Subcutaneous abdominal adipose tissue (tissue), 5 donors: Measurements from ENCODE around the gene LGALS9B.
"Not testable (repeated sequence)": the region's sequence is repeated elsewhere in the genome, so short reads cannot be mapped to it uniquely, and the experiment has no call there.

Experiments
- H3K27ac ChIP-seq: one replicate; pipeline ENCODE4 v1.7.0; 2013; ENCODE audit warnings: low read depth, mild to moderate bottlenecking, inconsistent platforms, low read length, moderate library complexity
- H3K27me3 ChIP-seq, 5 donors: one replicate each; pipeline ENCODE4 v1.7.0; 2013; ENCODE audit warnings: low read length in 5 of 5, inconsistent platforms in 1 of 5; ENCODE audit not compliant: control insufficient read depth in 5 of 5, insufficient read depth in 4 of 5
- H3K36me3 ChIP-seq, 5 donors: one replicate each; pipeline ENCODE4 v1.7.0; 2013; ENCODE audit warnings: low read length in 5 of 5; ENCODE audit not compliant: control insufficient read depth in 5 of 5, insufficient read depth in 5 of 5
- H3K4me1 ChIP-seq, 5 donors: one replicate each; pipeline ENCODE4 v1.7.0; 2013; ENCODE audit warnings: low read length in 5 of 5, mild to moderate bottlenecking in 3 of 5, moderate library complexity in 1 of 5; ENCODE audit not compliant: control insufficient read depth in 5 of 5, insufficient read depth in 5 of 5
- H3K4me3 ChIP-seq, 5 donors: one replicate each; pipeline ENCODE4 v1.7.0; 2013; ENCODE audit warnings: low read length in 5 of 5, low read depth in 1 of 5
- H3K9ac ChIP-seq, 5 donors: one replicate each; pipeline ENCODE4 v1.7.0; 2013; ENCODE audit warnings: low read length in 5 of 5, mild to moderate bottlenecking in 4 of 5, moderate library complexity in 3 of 5
- H3K9me3 ChIP-seq, 5 donors: one replicate each; pipeline ENCODE4 v1.7.0; 2013; ENCODE audit warnings: low read length in 5 of 5; ENCODE audit not compliant: control insufficient read depth in 5 of 5
- donor health status: healthy.
- donor health status: healthy.
- donor health status: healthy.
- donor health status: healthy.
- donor health status: healthy.

Gene LGALS9B

DNA sequence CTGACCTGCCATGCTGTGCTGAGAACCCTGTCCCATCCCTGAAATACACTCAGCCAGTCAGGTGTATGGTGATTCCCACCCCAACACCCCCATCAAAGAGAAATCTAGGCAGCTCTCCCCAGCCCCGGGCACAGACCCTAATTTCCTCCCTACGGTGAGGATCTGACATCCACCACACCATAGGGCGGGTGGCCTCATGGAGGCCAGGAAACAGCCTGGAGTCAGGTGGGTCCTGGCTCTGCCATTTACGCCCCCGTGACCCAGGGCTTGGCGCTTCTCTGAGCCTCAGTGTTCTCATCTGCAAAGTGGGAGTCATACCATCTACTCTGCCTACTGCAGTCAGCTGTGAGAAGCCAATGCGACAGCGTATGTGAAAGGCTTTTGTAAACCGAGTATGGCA, 27.4 kb upstream of the LGALS9B start:
- H3K9me3 ChIP-seq, H3K4me3 ChIP-seq, H3K36me3 ChIP-seq, H3K27ac ChIP-seq, H3K9ac ChIP-seq, H3K27me3 ChIP-seq, H3K4me1 ChIP-seq: not testable (repeated sequence)

DNA sequence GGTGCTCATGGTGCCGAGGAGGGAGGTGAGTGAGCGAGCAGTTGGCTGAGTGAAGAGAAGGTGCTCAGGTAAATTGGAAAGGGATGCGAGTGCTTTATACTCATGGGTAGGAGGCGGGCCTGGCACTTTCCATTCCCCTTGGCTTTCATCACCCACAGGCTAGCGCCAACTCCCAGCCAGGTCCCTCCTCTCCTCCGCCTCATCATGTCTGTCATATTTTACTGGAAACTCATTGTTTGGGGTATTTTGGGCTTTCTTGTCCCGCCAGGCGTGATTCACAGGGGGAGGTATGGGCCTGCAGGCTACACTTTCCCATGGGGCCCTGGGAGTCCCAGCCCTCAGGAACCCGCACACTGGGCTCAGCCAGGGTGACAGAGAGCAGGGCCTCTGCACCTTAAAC, 26.8 kb upstream of the LGALS9B start:
- H3K4me3 ChIP-seq, H3K27me3 ChIP-seq, H3K4me1 ChIP-seq, H3K9ac ChIP-seq, H3K27ac ChIP-seq, H3K36me3 ChIP-seq, H3K9me3 ChIP-seq: not testable (repeated sequence)

DNA sequence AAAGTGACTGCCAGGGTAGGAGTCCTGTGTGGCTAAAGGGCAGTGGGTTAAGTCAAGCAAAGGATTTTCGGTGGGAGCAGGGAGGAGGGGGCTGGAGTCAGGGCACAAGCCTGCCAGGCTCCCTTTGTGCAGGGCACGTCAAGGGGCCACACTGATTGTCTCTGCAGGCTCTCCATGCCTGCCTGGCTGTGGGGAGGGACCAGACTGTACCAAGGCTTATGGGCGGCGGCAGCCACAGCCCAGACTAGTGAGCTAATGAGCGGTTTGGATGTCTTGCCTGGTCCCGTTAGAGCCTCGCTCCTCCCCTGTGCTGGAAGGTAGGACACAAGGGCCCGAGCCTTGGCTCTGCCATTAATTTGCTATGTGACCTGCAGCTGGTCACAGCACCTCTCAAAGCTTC, 25.6 kb upstream of the LGALS9B start:
- not testable (repeated sequence) for H3K27me3 ChIP-seq, H3K9me3 ChIP-seq, H3K4me1 ChIP-seq, H3K9ac ChIP-seq, H3K4me3 ChIP-seq, H3K27ac ChIP-seq, H3K36me3 ChIP-seq

DNA sequence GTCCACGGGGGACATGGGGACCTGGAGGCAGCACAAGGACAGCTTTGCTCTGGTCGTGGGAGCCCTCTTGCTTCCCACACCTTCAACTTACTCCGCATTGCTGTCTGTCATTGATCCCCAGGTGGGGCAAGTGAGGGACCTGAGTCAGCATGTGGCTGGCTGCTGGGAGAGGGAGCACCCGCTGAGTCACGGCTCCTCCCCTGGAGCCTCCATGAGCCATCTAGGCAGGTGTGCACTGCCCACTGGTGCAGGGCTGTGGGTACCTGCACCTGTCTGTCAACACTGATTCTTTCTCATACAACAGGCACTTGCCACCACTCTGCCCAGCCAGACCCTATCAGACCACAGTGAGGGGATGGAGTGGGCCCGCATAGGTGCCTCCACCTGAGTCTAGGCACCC, 24.8 kb upstream of the LGALS9B start:
- not testable (repeated sequence) for H3K4me3 ChIP-seq, H3K27ac ChIP-seq, H3K36me3 ChIP-seq, H3K27me3 ChIP-seq, H3K4me1 ChIP-seq, H3K9ac ChIP-seq, H3K9me3 ChIP-seq

DNA sequence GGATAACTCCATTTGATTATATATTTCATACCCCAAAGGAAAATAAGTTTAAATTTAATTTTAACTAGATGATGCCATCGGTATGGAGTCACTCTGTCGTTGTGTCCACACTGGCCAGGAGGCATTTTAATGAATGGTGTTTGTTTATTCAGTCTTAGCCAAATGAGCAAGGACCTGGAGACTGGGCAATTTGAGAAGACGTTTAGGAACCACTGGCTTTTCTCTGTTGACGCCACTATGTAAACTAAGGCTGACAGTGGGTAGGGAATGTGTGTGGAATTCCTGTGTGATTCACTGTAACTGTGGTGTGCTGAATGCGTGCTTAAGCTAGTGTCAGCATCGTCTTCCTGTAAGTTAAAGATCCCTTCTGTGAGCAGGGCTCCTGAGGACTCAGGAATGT, 17.6 kb upstream of the LGALS9B start:
- not testable (repeated sequence) for H3K9ac ChIP-seq, H3K4me3 ChIP-seq, H3K9me3 ChIP-seq, H3K27ac ChIP-seq, H3K36me3 ChIP-seq, H3K4me1 ChIP-seq, H3K27me3 ChIP-seq

DNA sequence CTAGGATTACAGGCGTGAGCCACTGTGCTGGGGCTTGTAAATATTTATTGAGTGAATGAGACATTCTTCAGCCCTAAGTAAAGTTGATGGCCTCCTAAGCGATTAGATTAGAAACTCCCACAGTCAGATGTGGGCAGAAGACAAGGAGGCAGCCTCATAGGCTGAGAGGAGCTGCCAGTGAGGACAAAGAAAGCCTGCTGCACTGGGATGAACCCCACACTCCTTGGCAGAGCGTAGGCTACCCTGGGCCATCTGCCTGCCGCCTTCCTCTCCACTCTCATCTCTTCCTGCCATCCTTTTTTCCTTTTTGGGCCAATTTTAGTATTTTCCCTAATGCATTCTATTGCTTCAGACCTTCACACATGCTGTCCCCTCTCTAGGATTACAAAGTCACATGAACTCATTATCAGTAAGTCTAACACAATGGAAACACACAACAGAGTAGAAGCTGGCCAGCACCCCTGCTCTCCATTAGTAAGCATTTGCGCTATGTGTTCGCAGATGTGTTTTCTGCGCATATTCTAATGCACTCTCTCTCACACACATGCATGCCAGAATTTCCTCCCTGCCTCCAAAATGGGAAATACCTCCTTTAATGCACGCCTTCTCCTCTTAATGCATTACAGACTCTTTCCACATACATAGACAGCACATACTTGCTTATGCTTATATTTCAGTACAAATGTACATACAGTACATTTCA, 12.7 kb upstream of the LGALS9B start:
- not testable (repeated sequence) for H3K27me3 ChIP-seq, H3K9me3 ChIP-seq, H3K27ac ChIP-seq, H3K4me3 ChIP-seq, H3K4me1 ChIP-seq, H3K36me3 ChIP-seq, H3K9ac ChIP-seq

DNA sequence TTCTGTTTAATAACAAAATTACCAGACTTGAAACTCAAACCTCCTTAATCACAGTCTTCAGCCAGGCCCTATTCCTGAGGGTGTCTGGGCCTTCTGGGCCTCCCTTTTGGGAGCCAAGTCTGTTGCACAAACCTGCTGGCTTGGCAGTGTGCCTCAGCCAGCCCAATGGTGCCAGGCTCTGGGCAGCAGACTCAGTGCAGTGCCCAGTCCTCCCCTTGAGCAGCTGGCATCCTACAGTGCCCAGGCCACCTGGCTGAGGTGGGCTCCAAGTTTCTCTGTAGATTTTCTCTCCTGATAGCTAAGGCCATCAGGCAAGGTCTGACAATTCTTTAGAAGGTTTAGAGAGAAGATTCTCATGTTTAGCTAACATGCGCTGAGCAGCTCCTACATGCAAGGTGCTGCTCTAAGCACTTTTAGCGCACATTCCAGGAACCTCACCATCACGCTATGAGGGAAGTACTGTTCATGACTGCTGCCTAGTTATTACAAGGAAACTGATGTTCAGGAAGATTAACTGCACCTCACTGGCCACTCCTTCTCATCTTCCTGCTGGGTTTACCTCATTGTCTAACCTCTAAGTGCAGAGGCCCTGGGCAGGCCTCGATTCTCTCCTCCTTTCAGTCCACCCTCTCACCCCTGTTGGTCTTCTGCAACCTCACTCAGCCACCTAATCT, 10.2 kb upstream of the LGALS9B start:
- H3K9me3 ChIP-seq, H3K36me3 ChIP-seq, H3K27me3 ChIP-seq, H3K4me3 ChIP-seq, H3K9ac ChIP-seq, H3K4me1 ChIP-seq, H3K27ac ChIP-seq: not testable (repeated sequence)

DNA sequence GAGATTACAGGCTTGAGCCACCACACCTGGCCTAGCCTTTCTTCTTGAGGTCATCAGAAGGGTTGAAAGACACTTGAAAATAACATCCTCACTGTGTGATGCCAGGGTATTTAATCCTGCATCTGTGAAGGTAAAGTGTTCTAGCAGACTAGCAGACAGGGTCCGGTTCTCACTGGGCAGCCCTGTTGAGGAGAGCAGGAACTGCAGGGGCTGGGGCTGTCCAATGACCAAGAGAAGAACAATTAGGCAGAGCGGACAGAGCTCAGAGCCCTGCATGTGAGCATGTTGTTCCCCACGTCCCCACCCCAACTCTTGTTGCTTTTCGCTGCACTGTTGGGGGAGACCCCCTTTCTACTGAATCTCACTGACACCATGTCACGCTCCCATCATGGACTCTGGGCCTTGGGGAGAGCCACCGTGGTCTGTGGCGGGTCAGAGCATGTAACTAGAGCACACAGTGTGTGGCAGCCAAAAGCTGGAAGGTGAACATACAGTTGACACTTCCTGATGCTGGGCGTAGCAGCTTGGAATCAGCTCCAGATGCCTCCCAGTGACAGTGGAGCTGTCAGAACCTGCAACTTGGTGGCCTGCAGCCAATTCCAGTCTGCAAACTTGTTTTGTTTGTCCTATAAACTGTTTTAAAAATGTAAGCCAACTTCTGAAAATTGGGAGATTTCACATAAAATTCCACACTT, 7.9 kb upstream of the LGALS9B start:
- not testable (repeated sequence) for H3K4me1 ChIP-seq, H3K27ac ChIP-seq, H3K4me3 ChIP-seq, H3K36me3 ChIP-seq, H3K9me3 ChIP-seq, H3K27me3 ChIP-seq, H3K9ac ChIP-seq

DNA sequence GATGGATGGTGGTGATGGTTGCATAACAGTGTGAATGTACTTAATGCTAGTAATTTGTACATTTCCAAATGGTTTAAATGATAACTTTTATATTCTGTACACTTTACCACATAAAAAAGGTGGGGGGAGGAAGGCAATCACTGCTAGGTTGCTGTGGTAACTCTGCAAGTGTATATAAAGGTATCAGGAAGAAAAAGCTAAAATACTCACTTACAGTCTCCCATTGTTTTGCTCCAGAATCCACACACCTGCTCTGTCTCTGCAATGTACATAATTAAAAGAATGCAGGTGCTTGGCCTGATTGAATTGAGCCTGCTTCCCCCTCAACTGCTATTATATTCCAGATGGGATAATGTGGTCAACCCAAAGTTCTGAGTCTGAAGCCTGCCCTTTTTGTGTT, 6.7 kb upstream of the LGALS9B start:
- not testable (repeated sequence) for H3K9ac ChIP-seq, H3K27me3 ChIP-seq, H3K4me3 ChIP-seq, H3K36me3 ChIP-seq, H3K27ac ChIP-seq, H3K4me1 ChIP-seq, H3K9me3 ChIP-seq

DNA sequence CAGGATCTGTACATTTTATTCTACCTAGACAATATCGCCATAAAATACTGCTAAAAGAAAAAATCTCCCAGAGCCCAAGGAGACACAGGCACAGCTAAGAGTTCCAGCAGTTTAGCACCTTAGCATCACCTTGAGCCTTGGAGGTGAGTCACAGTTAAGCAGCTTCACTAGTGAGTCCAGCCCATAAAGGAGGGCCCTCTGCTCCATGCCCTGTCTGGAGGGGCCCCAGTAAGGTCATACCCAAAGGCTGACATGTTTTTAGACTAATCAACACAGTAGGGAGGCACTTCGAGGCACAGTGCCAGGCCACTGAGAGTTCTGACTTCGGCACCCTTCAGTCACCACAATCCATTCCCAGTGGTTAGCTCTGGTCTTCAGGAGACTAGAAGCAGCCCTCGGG, 2.6 kb upstream of the LGALS9B start:
- not testable (repeated sequence) for H3K4me1 ChIP-seq, H3K27ac ChIP-seq, H3K36me3 ChIP-seq

More for the DNA sequence above, 2.6 kb upstream of the LGALS9B start:
- H3K4me3 ChIP-seq, H3K27me3 ChIP-seq, H3K9ac ChIP-seq, H3K9me3 ChIP-seq: not testable (repeated sequence)
